SK-N-SH (cell line): ENCODE measurements around the gene CSNK1D.

ENCODE experiments used
- MAX ChIP-seq: IDR thresholded peaks from 2 replicates; pipeline ENCODE4 v1.4.0; 2012; ENCODE audit warnings: low read depth
- MXI1 ChIP-seq: IDR thresholded peaks from 2 replicates; pipeline ENCODE4 v1.6.1; 2012; ENCODE audit warnings: mild to moderate bottlenecking, low read depth, low read length, improper control_type of control experiment
- NRF1 ChIP-seq: IDR thresholded peaks from 2 replicates; pipeline ENCODE4 v1.6.1; 2012; ENCODE audit warnings: low read depth, mild to moderate bottlenecking, low read length
- PBX3 ChIP-seq: IDR thresholded peaks from 2 replicates; pipeline ENCODE4; 2012
- REST ChIP-seq: IDR thresholded peaks from 2 replicates; pipeline ENCODE4 v1.6.1; 2012; ENCODE audit warnings: mild to moderate bottlenecking, low read depth, low read length, moderate library complexity
- USF1 ChIP-seq: IDR thresholded peaks from 2 replicates; pipeline ENCODE4 v1.4.0; 2012; ENCODE audit warnings: low read depth, borderline replicate concordance
- USF2 ChIP-seq: fragments of 150-350 bp; IDR thresholded peaks from 2 replicates; pipeline ENCODE4 v1.6.1; 2017; ENCODE audit warnings: antibody characterized with exemption, low read length, low read depth, borderline replicate concordance
- TF ChIP-seq, protein P1 (sequence below): fragments of 200-600 bp; sonication (generic); IDR thresholded peaks from 2 replicates; pipeline ENCODE4 v1.6.1; 2017; ENCODE audit warnings: antibody characterized with exemption, mild to moderate bottlenecking, moderate library complexity

DNA sequence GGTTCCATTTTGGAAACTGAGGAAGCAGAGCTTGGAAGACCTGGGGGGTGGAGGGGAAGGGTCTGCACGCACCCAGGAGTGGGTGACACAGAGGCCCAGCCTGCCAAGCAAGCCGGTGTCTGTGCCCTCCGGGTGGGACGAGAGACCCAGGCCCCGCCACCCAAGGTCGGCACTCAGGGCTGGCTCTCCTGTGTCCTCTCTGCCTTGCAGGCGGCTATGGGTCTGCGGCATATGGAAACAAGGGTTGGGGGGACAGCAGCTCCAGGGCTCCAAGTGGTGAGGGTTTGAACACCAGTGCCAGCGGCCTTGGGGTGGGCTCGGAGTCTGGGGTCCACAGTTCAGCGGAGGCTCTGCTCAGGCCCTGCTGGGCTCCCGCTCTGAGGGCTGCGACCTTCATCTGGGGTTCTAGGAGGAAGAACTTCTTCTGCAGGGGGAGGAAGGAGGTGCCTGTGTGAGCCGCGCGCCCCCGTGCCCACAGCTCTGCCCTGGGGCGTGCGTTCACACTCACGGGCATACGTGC is 48.5 kb upstream of the CSNK1D start:
- no peak for TF ChIP-seq NRF1
- TF ChIP-seq PBX3, result no peak
- TF ChIP-seq USF1, result no peak
- TF ChIP-seq, protein P1, sequence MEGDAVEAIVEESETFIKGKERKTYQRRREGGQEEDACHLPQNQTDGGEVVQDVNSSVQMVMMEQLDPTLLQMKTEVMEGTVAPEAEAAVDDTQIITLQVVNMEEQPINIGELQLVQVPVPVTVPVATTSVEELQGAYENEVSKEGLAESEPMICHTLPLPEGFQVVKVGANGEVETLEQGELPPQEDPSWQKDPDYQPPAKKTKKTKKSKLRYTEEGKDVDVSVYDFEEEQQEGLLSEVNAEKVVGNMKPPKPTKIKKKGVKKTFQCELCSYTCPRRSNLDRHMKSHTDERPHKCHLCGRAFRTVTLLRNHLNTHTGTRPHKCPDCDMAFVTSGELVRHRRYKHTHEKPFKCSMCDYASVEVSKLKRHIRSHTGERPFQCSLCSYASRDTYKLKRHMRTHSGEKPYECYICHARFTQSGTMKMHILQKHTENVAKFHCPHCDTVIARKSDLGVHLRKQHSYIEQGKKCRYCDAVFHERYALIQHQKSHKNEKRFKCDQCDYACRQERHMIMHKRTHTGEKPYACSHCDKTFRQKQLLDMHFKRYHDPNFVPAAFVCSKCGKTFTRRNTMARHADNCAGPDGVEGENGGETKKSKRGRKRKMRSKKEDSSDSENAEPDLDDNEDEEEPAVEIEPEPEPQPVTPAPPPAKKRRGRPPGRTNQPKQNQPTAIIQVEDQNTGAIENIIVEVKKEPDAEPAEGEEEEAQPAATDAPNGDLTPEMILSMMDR, result no peak
- no peak for TF ChIP-seq USF2
- no peak for TF ChIP-seq REST
- no peak for TF ChIP-seq MAX
- no peak for TF ChIP-seq MXI1
